ENCODE results near the gene PDZD4. TPM values are rescaled to one million over a fixed set of nuclear protein-coding genes. Genes with fewer than 3 reads are reported as not detected.

Gene PDZD4
- total RNA-seq, 1 experiment from 2014 or later = 120 TPM

DNA sequence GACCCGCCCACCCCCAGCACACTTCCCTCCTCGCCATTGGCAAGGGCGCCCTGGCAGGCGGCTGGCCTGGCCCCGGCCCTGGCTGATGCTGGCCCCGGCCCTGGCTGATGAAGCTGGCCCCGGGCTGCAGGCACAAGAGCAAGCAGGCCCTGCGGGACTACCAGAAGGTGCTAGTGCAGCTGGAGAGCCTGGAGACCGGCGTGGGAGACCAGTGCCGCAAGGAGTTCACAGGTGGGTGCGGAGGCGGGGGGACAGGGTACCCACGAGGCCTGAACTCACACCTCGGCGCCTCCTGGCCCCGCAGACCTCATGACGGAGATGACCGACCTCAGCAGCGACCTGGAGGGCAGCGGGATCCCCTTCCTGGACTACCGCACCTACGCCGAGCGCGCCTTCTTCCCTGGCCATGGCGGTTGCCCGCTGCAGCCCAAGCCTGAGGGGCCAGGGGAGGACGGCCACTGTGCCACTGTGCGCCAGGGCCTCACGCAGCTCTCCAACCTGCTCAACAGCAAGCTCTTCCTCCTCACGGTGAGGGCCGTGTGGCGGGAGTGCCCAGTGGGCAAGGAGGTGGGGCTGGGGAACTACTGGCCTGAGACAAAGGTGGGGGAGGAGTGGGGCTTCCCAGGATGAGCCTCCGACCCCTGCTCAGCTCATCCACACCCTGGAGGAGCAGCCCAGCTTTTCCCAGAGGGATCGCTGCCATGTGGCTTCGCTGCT, 55.6 kb downstream of the PDZD4 start (continued):
- TF ChIP-seq, protein P1, sequence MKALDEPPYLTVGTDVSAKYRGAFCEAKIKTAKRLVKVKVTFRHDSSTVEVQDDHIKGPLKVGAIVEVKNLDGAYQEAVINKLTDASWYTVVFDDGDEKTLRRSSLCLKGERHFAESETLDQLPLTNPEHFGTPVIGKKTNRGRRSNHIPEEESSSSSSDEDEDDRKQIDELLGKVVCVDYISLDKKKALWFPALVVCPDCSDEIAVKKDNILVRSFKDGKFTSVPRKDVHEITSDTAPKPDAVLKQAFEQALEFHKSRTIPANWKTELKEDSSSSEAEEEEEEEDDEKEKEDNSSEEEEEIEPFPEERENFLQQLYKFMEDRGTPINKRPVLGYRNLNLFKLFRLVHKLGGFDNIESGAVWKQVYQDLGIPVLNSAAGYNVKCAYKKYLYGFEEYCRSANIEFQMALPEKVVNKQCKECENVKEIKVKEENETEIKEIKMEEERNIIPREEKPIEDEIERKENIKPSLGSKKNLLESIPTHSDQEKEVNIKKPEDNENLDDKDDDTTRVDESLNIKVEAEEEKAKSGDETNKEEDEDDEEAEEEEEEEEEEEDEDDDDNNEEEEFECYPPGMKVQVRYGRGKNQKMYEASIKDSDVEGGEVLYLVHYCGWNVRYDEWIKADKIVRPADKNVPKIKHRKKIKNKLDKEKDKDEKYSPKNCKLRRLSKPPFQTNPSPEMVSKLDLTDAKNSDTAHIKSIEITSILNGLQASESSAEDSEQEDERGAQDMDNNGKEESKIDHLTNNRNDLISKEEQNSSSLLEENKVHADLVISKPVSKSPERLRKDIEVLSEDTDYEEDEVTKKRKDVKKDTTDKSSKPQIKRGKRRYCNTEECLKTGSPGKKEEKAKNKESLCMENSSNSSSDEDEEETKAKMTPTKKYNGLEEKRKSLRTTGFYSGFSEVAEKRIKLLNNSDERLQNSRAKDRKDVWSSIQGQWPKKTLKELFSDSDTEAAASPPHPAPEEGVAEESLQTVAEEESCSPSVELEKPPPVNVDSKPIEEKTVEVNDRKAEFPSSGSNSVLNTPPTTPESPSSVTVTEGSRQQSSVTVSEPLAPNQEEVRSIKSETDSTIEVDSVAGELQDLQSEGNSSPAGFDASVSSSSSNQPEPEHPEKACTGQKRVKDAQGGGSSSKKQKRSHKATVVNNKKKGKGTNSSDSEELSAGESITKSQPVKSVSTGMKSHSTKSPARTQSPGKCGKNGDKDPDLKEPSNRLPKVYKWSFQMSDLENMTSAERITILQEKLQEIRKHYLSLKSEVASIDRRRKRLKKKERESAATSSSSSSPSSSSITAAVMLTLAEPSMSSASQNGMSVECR (CRISPR knock-in tag; IDR thresholded peaks at IDR 0.05; ENCODE audit: borderline replicate concordance) = no peak
- no peak for TF ChIP-seq CREB1 (CRISPR knock-in tag; IDR thresholded peaks at IDR 0.05)
- no peak for TF ChIP-seq ZBTB21 (CRISPR knock-in tag; IDR thresholded peaks at IDR 0.05; ENCODE audit: borderline replicate concordance)

DNA sequence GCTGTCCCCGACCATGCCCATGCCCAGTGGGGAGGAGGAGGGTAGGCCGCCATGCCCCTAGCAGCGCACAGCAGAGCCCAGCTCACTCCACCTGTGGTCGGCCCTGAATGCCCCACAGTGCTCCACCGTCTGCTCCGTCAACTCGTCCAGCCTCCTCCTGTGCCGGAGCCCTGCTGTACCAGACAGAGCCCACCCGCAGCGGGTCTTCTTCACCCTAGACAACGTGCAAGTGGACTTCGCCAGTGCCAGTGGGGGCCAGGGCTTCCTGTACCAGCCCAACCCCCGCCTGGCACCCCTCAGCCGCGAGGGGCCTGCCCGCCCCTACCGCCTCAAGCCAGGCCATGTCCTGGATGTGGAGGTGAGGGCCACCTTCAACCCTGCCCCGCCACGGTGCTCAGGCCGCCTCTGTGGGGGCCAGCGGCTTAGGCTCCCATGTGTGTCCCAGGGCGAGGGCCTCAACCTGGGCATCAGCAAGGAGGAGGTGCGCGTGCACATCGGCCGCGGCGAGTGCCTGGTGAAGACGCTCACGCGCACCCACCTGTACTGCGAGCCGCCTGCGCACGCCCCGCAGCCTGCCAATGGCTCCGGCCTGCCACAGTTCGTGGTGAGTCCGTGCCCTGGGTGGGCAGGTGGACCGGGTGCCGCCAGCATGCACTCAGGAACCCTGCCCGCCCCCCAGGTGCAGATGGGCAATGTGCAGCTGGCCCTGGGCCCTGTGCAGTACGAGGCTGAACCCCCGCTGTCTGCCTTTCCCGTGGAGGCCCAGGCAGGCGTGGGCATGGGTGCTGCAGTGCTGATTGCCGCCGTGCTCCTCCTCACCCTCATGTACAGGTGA, 56.4 kb downstream of the PDZD4 start:
- no peak for DNase-seq (ENCODE audit: low spot score)
- CTCF ChIA-PET = no interaction called here
- no peaks in the 10 kb centered on the region for H3K27me3 Mint-ChIP-seq (ENCODE audit: low read depth)
- no peaks in the 10 kb centered on the region for H3K36me3 Mint-ChIP-seq
- no peak for ATAC-seq
- H3K9me3 Mint-ChIP-seq = no peaks in the 10 kb centered on the region
- no peak overlapping the region for H3K4me3 Mint-ChIP-seq
- no peak overlapping the region for H3K27ac Mint-ChIP-seq
- POLR2A ChIA-PET = no interaction called here
- no peaks in the 10 kb centered on the region for H3K4me1 Mint-ChIP-seq
- TF ChIP-seq, protein P2, sequence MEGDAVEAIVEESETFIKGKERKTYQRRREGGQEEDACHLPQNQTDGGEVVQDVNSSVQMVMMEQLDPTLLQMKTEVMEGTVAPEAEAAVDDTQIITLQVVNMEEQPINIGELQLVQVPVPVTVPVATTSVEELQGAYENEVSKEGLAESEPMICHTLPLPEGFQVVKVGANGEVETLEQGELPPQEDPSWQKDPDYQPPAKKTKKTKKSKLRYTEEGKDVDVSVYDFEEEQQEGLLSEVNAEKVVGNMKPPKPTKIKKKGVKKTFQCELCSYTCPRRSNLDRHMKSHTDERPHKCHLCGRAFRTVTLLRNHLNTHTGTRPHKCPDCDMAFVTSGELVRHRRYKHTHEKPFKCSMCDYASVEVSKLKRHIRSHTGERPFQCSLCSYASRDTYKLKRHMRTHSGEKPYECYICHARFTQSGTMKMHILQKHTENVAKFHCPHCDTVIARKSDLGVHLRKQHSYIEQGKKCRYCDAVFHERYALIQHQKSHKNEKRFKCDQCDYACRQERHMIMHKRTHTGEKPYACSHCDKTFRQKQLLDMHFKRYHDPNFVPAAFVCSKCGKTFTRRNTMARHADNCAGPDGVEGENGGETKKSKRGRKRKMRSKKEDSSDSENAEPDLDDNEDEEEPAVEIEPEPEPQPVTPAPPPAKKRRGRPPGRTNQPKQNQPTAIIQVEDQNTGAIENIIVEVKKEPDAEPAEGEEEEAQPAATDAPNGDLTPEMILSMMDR (IDR thresholded peaks at IDR 0.05) = no peak
- TF ChIP-seq FOXK1 (CRISPR knock-in tag; IDR thresholded peaks at IDR 0.05) (no peak), ATF1 (CRISPR knock-in tag; IDR thresholded peaks at IDR 0.05) (no peak), ZNF121 (CRISPR knock-in tag; IDR thresholded peaks at IDR 0.05) (no peak), ETV6 (CRISPR knock-in tag; IDR thresholded peaks at IDR 0.05) (no peak), ESRRA (CRISPR knock-in tag; IDR thresholded peaks at IDR 0.05; ENCODE audit: borderline replicate concordance) (no peak), TEAD1 (CRISPR knock-in tag; IDR thresholded peaks at IDR 0.05) (no peak), FOXP1 (CRISPR knock-in tag; IDR thresholded peaks at IDR 0.05; ENCODE audit: borderline replicate concordance) (no peak), ZBTB21 (CRISPR knock-in tag; IDR thresholded peaks at IDR 0.05; ENCODE audit: borderline replicate concordance) (no peak), CREB1 (CRISPR knock-in tag; IDR thresholded peaks at IDR 0.05) (no peak), ZNF396 (CRISPR knock-in tag; IDR thresholded peaks at IDR 0.05; ENCODE audit: borderline replicate concordance) (no peak)
- TF ChIP-seq, protein P3, sequence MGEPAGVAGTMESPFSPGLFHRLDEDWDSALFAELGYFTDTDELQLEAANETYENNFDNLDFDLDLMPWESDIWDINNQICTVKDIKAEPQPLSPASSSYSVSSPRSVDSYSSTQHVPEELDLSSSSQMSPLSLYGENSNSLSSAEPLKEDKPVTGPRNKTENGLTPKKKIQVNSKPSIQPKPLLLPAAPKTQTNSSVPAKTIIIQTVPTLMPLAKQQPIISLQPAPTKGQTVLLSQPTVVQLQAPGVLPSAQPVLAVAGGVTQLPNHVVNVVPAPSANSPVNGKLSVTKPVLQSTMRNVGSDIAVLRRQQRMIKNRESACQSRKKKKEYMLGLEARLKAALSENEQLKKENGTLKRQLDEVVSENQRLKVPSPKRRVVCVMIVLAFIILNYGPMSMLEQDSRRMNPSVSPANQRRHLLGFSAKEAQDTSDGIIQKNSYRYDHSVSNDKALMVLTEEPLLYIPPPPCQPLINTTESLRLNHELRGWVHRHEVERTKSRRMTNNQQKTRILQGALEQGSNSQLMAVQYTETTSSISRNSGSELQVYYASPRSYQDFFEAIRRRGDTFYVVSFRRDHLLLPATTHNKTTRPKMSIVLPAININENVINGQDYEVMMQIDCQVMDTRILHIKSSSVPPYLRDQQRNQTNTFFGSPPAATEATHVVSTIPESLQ (CRISPR knock-in tag; IDR thresholded peaks at IDR 0.05) = no peak
- TF ChIP-seq, protein P4, sequence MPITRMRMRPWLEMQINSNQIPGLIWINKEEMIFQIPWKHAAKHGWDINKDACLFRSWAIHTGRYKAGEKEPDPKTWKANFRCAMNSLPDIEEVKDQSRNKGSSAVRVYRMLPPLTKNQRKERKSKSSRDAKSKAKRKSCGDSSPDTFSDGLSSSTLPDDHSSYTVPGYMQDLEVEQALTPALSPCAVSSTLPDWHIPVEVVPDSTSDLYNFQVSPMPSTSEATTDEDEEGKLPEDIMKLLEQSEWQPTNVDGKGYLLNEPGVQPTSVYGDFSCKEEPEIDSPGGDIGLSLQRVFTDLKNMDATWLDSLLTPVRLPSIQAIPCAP (CRISPR knock-in tag; IDR thresholded peaks at IDR 0.05) = no peak
- TF ChIP-seq, protein P5, sequence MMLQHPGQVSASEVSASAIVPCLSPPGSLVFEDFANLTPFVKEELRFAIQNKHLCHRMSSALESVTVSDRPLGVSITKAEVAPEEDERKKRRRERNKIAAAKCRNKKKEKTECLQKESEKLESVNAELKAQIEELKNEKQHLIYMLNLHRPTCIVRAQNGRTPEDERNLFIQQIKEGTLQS (CRISPR knock-in tag; conservative IDR thresholded peaks at IDR 0.05) = no peak
- TF ChIP-seq, protein P6, sequence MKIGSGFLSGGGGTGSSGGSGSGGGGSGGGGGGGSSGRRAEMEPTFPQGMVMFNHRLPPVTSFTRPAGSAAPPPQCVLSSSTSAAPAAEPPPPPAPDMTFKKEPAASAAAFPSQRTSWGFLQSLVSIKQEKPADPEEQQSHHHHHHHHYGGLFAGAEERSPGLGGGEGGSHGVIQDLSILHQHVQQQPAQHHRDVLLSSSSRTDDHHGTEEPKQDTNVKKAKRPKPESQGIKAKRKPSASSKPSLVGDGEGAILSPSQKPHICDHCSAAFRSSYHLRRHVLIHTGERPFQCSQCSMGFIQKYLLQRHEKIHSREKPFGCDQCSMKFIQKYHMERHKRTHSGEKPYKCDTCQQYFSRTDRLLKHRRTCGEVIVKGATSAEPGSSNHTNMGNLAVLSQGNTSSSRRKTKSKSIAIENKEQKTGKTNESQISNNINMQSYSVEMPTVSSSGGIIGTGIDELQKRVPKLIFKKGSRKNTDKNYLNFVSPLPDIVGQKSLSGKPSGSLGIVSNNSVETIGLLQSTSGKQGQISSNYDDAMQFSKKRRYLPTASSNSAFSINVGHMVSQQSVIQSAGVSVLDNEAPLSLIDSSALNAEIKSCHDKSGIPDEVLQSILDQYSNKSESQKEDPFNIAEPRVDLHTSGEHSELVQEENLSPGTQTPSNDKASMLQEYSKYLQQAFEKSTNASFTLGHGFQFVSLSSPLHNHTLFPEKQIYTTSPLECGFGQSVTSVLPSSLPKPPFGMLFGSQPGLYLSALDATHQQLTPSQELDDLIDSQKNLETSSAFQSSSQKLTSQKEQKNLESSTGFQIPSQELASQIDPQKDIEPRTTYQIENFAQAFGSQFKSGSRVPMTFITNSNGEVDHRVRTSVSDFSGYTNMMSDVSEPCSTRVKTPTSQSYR (CRISPR knock-in tag; IDR thresholded peaks at IDR 0.05) = no peak
- TF ChIP-seq, protein P7, sequence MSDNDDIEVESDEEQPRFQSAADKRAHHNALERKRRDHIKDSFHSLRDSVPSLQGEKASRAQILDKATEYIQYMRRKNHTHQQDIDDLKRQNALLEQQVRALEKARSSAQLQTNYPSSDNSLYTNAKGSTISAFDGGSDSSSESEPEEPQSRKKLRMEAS (CRISPR knock-in tag; IDR thresholded peaks at IDR 0.05) = no peak

Measured in WTC11 (cell line).